HG03196 (cell line): Measurements from ENCODE around the gene RAP1GDS1.
"Not testable (repeated sequence)": the region's sequence is repeated elsewhere in the genome, so short reads cannot be mapped to it uniquely, and the experiment has no call there.

ENCODE experiments used
- ATAC-seq: cut with Tn5 transposase; IDR thresholded peaks from one replicate; pipeline ENCODE4 v1.9.1; 2021; ENCODE audit not compliant: unreplicated experiment

The RAP1GDS1 gene

DNA sequence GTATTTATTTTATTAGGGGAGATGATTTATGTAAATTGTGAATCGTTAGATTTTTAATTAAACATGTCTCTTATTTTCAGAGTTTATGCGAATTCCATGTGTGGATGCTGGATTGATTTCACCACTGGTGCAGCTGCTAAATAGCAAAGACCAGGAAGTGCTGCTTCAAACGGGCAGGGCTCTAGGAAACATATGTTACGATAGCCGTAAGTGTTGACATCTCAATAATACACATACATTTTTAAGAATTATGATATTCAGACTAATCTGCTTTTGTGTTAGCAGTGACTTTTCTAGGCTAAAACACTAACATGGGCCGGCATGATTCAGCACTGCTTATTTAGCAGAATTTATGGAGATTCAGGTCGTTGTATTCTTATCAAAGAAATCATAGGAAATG lies 91.2 kb downstream of the RAP1GDS1 start:
- ATAC-seq, result no peak

DNA sequence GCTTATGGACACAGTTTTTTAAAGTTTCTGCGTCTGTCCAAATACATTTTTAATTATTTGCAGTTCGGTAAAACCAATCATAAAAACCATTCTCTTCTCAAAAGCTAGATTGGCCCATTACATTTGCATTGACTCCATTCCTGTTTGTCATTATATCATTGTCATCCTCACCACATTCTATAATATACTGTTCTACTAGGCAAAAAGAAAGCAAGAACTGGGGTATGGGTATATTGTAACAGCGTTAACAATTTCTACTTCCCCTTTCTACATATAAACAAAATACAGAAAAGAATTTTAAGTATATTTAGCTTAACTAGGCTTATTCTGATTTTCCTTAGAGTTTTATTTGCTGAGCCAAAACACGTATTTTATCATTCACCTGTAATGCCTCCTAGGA lies 91.8 kb downstream of the RAP1GDS1 start:
- no peak for ATAC-seq

DNA sequence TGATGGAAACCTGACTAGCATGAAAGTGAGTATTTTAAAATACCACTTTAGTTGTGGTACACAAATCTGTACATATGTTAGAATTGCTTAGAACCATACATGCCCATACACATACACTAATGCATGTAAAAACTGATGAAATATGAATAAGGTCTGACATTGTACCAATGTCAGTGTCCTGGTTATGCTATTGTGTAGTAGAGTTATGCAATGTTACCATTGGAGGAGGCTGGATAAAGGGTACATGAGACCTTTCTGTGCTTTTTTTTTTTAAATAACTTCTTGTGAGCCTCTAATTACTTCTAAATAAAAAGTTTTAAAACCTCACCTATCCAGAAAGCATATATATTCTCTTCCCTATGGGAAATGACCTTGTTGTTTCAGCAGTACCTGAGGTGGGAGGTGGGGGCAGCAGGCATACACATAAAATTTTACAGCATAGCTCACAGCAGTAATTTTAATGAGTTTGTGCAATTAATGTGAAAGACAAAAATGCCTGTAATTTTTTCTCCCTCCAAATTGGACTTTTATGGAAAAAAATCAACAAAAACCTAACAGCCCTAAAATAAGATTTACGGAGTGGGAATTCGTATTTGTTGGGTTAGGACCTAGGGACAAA lies 97.6 kb downstream of the RAP1GDS1 start:
- ATAC-seq, result no peak

DNA sequence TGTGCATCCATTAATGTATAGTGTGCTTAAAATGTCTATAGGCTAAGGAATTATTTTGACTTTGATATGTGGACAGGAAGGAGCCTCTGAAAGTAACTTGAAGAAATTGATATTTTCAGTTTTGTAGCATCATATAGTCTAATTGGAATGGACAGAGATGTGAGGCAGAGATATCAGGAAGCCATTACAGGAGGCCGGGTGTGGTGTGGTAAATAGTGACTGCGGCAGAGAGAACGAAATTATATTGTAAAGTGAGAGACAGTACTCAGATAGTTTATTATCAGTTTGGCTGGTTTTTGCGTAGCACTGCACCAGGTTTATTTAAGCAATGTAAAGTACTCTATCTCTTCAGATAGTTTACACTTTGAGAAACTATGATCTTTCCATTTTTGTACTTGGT lies 98.5 kb downstream of the RAP1GDS1 start:
- ATAC-seq, result no peak

DNA sequence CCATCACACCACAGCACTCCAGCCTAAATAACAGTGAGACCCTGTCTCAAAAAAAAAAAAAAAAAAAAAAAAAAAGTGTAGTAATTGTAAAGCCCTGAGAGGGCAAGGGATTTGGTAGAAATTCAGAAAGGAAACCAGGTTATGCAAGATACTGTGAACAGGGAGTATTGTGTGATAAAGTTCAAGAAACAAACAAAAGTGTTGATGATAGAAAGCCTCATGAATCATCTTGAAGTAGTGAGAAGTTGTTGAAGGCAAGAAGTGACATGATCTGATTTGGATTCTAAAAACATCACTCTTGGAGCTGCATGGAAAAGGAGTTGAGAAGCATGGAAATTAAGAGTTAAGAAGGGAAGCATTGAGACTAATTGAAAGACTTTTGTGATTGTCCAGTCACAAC lies 102.2 kb downstream of the RAP1GDS1 start:
- no peak for ATAC-seq

DNA sequence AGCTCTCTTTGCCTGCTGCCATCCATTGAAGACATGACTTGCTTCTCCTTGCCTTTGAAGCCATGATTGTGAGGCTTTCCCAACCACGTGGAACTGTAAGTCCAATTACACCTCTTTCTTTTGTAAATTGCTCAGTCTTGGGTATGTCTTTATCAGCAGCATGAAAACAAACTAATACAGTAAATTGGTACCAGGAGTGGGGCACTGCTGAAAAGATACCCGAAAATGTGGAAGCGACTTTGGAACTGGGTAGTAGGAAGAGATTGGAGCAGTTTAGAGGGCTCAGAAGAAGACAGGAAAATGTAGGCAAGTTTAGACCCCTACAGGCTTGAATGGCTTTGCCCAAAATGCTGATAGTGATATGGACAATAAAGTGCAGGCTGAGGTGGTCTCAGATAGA lies 105.1 kb downstream of the RAP1GDS1 start:
- ATAC-seq, result not testable (repeated sequence)

DNA sequence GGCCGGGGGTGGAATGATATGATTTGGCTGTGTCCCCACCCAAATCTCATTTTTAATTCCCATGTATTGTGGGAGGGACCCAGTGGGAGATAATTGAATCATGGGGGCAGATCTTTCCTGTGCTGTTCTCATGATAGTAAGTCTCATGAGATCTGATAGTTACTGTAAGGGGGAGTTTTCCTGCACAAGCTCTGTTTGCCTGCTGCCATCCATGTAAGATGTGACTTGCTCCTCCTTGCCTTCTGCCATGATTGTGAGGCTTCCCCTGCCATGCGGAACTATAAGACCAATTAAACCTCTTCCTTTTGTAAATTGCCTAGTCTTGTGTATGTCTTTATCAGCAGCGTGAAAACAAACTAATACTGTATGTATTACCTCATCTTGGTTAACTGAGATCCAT lies 106.8 kb downstream of the RAP1GDS1 start:
- ATAC-seq, result not testable (repeated sequence)

DNA sequence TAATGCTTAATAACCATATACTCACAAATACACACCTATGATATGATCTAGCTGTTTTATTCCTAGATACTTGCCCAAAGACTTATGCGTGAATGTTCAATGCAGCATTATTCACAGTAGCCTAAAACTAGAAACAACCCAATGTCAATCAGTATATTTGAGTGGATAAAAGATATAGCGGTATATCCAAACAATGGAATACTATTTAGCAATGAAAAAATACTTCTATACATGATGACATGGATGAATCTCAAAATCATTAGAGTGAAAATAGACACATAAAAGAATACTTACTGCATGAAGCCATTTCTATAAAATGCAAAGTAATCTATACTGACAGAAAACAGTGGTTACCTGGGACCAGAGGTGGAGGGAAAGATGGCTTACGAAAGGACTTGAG lies 108.1 kb downstream of the RAP1GDS1 start:
- ATAC-seq, result no peak

DNA sequence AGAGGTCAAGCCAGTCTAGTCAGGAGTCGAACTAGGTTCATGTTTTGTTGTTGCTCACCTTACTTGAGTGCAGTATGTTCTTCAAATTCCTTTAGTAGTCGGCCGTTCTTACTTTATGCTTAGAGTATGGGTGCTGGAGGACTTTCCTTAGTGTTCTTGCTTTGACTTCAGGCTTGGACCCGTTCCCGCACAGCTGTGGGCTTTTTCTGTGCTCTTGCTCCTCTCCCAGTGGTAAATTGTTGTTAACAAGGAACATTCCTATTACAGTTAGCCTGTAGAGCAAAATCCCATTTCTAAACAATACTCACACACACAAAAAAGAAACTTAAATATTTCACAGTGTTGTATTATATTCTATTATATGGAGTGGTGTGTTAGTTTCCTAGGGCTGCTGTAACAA lies 113.5 kb downstream of the RAP1GDS1 start:
- no peak for ATAC-seq

DNA sequence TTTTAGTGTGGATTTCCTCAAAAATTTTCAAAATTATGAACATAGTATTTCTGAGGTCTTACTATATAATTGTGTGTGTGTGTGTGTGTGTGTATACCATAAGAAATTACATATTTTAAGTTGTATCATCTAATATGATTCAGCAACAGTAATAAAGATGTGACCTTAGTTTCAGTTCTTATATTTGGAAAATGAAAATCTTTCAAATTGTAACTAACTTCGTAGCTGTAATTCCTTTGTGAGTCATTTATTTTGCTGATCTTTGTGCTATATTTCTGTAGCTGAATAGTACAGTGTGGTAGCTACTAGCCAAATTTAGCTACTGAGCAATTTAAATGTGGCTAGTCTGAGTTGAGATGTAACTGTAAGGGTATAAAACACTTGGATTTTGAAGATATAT lies 116.4 kb downstream of the RAP1GDS1 start:
- ATAC-seq, result no peak

DNA sequence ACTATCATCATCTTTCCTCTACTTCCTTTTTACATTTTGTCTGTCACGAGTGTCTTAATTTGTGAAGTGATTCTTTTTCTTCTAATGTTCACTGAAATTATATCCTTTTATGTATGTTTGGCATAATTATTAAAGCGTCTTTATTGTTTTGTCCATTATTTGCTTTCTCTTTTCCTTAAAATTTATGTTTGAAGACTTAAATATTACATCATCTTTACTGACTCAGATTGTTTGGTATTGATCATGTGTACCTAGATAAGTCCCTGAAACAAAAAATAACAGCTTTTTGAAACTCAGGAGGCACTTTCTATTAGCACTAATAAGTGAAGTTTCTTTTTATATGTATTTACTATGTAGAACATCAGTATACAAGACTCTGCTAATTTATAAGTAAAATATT lies 120.1 kb downstream of the RAP1GDS1 start:
- no peak for ATAC-seq

DNA sequence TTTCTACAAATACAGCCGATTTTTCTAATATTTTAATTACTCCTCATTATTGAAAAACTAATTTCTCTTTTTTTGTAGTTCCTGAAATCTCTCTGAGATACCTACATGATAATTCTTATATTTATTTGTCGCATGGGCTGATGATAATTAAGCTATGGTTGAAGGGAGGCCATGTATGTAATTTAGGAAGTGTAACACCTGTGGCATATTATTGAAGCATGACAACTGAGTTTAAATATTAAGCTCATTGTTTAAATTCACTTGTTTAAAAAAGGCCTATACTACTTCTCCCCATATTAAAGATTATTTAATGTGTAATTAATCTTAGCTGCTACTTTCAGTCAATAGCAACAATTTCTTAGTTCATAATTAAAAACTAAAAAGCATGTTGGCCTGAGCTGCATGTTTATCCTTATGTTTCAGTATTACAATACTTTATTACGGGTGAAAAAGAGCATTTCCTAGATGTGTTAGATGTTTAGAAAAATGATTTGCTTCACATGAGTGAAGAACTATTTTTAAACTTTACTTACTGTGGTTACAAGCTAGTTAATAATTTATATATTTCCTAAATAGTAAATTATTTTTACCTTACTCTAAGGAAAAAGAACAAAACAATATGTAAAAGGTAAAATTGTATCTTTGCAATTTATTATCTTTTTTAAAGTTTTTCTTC lies 122.4 kb downstream of the RAP1GDS1 start:
- ATAC-seq, result peak; percentile 79

DNA sequence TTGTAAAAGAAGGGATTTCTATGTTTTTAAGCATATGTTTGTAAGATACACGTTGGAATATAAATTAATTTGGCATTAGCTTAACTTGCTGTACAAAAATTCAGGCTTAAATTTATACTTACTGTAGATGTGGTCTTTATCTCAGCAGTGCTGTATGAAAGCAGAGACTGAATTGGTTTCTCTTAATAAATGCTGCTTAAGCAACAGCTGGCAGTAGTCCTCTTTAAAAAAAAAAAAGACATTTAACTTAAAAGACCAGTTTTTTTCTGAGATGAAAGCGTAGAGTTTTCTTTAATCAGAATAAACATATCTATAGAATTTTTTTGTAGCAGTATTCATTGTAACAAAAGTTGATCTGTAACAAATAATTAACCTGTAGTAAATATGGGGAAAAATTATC lies 124.6 kb downstream of the RAP1GDS1 start:
- ATAC-seq, result no peak

DNA sequence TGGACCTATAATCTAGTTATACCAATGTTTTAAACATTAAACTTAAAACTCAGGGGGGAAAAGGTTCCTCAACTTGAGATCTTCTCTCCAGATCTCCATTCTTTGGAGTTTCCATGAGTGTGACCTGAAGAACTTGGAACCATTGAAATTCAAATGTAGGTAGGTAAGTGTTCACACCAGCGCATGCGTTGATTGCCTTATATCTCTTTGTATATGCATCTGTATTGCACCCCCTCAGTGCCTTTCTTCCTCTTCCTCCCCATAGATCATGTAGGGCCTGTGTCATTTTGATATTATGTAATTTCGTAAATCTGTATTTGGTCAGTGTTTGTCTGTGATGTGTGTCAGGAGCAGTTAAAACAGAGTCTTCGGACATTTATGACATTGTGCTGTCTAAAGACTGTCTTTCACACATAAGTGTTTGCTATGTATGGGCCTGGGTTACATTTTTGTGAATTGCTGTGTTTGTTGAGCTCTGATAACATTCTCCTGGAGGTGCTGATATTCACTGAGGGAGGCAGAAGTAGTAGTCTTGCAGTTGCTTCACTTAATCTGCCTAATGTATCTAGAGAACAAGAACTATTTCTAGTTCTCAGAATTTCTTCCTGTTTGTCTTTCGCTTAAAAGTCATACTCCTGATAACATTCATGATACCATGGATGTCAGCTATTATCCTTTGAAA lies 126.3 kb downstream of the RAP1GDS1 start:
- no peak for ATAC-seq

DNA sequence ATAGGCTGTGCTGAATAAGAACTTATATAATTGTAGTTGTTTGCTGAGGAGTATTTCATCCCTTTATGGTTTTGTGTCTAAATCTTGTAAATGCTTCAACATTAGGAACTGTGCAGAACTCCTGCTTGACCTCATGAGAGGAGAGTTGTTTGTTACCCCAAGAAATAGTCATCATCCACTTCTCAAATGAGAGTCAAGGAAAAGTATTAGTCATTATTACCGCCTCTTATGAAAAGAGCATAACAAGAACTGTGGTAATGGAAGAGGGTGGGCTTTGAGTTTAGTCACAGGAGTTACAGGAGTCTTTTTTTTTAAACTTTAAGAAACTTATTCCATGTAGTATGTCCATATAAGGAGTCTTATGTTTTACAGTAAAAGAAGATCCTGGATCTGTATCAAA lies 132.9 kb downstream of the RAP1GDS1 start:
- ATAC-seq, result no peak

DNA sequence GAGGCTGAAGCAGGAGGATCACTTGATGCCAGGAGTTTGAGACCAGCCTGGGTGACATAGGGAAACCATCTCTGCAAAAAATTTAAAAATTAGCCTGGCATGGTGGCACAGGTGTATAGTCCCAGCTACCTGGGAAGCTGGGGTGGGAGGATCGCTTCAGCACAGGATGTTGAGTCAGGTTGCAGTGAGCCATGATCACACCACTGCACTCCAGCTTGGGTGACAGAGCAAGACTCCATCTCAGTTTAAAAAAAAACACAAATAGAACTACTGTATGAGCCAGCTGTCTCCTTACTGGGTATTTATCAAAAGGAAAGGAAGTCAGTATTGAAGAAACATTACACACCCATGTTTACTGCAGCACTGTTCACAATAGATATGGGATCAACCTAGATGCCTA lies 138.7 kb downstream of the RAP1GDS1 start:
- ATAC-seq, result no peak

DNA sequence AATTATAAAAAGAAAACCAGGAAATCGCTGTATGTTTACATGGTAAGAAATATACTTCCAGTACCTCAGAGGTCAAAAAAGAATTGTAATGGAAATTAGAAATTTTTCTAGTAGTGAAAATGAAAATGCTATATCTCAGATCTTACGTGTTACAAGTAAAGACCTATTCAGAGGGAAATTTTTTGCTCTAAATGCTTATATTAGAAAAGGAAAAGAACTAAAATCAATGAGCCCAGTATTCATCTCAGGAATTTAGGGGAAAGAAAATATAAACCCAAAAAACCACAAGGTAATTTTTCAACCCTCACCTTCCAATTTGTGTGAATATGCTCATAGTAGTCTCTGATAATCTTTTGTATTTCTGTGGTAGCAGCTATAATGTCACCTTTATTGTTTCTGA lies 145.6 kb downstream of the RAP1GDS1 start:
- ATAC-seq, result no peak

DNA sequence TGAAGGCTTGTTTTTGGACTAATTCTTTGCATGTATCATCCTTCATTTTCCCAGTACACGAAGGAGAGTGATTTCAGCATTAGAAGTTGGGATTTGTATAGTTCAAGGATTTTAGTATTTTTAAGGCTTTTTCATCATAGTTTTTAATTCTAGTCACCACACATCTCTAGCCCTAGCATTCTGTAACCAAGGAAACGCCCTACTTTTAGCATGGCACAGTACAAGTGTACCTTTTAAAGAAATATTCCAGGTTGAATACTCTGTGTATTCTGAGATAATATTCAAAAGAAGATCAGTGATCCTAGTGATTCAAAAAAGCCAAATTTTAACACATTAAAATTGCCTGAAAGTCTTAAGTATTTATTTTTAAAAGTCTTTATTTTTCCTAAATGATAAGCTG lies 150.5 kb downstream of the RAP1GDS1 start:
- no peak for ATAC-seq

DNA sequence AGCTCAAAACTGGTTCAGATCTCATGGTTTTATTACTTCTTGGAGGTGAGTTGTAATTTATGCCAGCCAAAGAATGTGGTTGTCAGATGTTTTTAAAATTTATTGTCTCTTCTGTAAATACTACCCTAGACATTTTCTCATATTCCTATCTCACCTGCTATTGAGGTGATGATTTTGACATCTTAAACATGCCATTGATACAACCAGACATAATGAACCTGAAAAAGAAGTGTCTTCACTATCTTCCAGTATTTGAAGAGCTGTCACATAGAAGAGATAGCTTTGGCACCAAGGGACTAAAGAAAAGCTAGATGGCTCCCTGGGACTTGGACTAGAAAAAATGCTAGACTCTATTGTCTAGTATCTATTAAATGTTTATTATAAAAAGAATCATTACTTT lies 155.7 kb downstream of the RAP1GDS1 start:
- ATAC-seq, result no peak

DNA sequence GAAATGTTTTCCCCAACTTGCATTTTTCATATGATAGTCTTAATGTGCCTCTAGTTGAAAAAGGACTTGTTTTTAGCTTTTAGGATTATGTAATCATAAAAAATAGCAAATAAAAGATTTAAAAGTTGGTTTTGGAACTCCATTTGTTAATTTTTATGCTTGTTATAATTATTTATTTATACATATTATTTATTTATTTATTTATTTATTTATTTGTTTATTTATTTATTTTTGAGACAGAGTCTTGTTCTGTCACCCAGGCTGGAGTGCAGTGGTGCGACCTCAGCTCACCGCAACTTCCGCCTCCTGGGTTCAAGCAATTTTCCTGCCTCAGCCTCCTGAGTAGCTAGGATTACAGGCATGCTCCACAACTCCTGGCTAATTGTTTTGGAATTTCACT lies 159.0 kb downstream of the RAP1GDS1 start:
- not testable (repeated sequence) for ATAC-seq

DNA sequence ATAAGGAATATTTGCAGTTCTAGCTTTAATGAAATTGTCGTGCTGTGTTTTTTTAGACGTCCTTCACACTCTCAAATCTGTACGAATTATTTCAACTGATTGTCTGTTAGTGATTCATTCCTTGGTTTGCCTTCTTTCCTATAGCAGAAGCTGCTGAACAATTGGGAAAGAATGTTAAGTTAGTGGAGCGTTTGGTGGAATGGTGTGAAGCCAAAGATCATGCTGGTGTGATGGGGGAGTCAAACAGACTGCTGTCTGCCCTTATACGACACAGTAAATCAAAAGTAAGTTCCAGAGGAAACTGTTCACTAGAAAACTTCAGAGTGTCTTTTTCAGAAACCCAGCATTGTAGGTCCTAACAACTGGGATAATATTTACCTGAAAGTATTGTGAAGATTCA lies 159.9 kb downstream of the RAP1GDS1 start:
- no peak for ATAC-seq

DNA sequence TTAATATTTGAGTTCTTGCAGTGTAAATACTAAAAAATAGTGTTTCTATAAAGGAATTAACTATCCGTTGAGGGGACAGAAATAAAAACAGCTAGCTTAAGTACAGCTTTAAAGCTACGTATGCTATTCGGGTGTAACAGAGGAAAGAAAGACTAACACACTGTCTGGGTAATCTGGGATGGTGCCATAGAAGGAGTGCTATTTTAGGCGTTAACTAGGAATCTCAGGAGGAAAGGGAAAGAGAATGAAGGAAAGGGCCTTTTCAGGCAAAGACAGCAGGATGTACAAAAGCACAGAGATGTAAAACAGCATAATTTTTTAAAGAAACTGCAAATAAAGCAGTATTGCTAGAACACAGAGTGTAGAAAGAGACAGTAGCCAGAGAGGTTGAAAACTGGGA lies 161.8 kb downstream of the RAP1GDS1 start:
- no peak for ATAC-seq
